Vagina (tissue), 2 donors: ENCODE measurements around the gene PLCG1. TPM values are rescaled to one million over a fixed set of nuclear protein-coding genes. Genes with fewer than 3 reads are reported as not detected.

Source experiments
- DNase-seq, 2 donors: peaks; one replicate each; pipeline ENCODE4 v3.0.0-alpha.2; 2017; ENCODE audit errors: extremely low spot score in 2 of 2
- H3K27ac ChIP-seq: fragments of 200-600 bp; sonication (generic); one replicate; pipeline ENCODE4 v1.5.1; 2019
- H3K27me3 ChIP-seq: fragments of 200-600 bp; sonication (generic); one replicate; pipeline ENCODE4 v1.5.1; 2019
- H3K36me3 ChIP-seq, 2 donors: fragments of 200-600 bp; sonication (generic); one replicate each; pipeline ENCODE4 v1.5.1; 2017 to 2019
- H3K4me1 ChIP-seq: fragments of 200-600 bp; sonication (generic); one replicate; pipeline ENCODE4 v1.5.1; 2019
- H3K4me3 ChIP-seq, 2 donors: fragments of 200-600 bp; sonication (generic); 1 replicate in 1 of 2; 2 replicates in 1 of 2; pipeline ENCODE4 v1.5.1; 2016 to 2019
- H3K9me3 ChIP-seq: fragments of 200-600 bp; sonication (generic); one replicate; pipeline ENCODE4 v1.5.1; 2019
- CTCF ChIP-seq, 3 experiments: fragments of 450-650 bp in 2 of 3; fragments of 200-600 bp in 1 of 3; sonication (generic) in 1 of 3; IDR thresholded peaks; one replicate each; pipeline ENCODE4 v1.5.1; 2017 to 2019; ENCODE audit warnings: antibody characterized with exemption in 3 of 3, mild to moderate bottlenecking in 2 of 3, moderate library complexity in 2 of 3
- POLR2A ChIP-seq, 2 donors: fragments of 450-650 bp; IDR thresholded peaks; one replicate each; pipeline ENCODE4 v1.6.1; 2017; ENCODE audit warnings: antibody characterized with exemption in 2 of 2, mild to moderate bottlenecking in 2 of 2, moderate library complexity in 2 of 2
- POLR2AphosphoS5 ChIP-seq, 2 donors: sonication (generic); formaldehyde crosslinking; IDR thresholded peaks; one replicate each; pipeline ENCODE4 v1.9.0; 2017; ENCODE audit warnings: antibody characterized with exemption in 2 of 2, mild to moderate bottlenecking in 2 of 2, low read depth in 1 of 2; ENCODE audit not compliant: insufficient read depth in 1 of 2
- intact Hi-C: fragments of 100-400 bp; cut with DNase I; formaldehyde crosslinking; loops from one replicate; pipeline ENCODE4 v1.15.1; 2023
- total RNA-seq: library from RNA; depleted of rRNA; stranded (reverse); fragments of >200 nt; gene quantifications from one replicate; pipeline ENCODE4 v1.2.3, GENCODE V29; 2016

Gene PLCG1
- total RNA-seq, 1 donor from 2014 or later: 138 TPM

DNA sequence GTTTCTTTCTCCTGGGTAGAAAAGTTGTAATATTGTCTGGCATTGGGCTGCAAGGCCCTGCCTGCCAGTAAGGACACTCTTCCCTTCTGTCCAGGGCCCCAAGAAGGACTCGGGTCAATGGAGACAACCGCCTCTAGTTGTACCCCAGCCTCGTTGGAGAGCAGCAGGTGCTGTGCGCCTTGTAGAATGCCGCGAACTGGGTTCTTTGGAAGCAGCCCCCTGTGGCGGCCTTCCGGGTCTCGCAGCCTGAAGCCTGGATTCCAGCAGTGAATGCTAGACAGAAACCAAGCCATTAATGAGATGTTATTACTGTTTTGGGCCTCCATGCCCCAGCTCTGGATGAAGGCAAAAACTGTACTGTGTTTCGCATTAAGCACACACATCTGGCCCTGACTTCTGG is 37.0 kb downstream of the PLCG1 start:
- no peak overlapping the region for H3K4me3 ChIP-seq
- no peaks in the 10 kb centered on the region for H3K27me3 ChIP-seq
- peaks cover 0 to 52% of the 10 kb centered on the region in 2 donors for H3K36me3 ChIP-seq
- intact Hi-C loops: loop anchor here (5.0 kb wide), 1 partner anchor 168 kb away; the partner anchor contains the start of gene LPIN3
- peak overlapping the region; percentile 83 for H3K27ac ChIP-seq
- H3K9me3 ChIP-seq: no peaks in the 10 kb centered on the region
- H3K4me1 ChIP-seq: peaks cover 59% of the 10 kb centered on the region
- peak; percentile 40 to 69 for DNase-seq
- TF ChIP-seq POLR2AphosphoS5 (IDR thresholded peaks at IDR 0.05; ENCODE audit: insufficient read depth in 1 of 2, low read depth in 1 of 2) (no peak), CTCF (IDR thresholded peaks at IDR 0.05) (no peak)

GRCh38 chr20:41174782-41175181 is 37.4 kb downstream of the PLCG1 start:
- Histone ChIP-seq H3K4me3 (no peak overlapping the region), H3K27me3 (no peaks in the 10 kb centered on the region), H3K9me3 (no peaks in the 10 kb centered on the region), H3K27ac (peak overlapping the region; percentile 83), H3K4me1 (peaks cover 59% of the 10 kb centered on the region), H3K36me3 (peaks cover 0 to 48% of the 10 kb centered on the region in 2 donors)
- peak; percentile 64 to 79 for DNase-seq
- intact Hi-C loops: loop anchor here (5.0 kb wide), 1 partner anchor 168 kb away; the partner anchor contains the start of gene LPIN3
- no peak for TF ChIP-seq POLR2A (IDR thresholded peaks at IDR 0.05)
- no peak for TF ChIP-seq CTCF (IDR thresholded peaks at IDR 0.05)
- TF ChIP-seq POLR2AphosphoS5 (IDR thresholded peaks at IDR 0.05; ENCODE audit: insufficient read depth in 1 of 2, low read depth in 1 of 2): no peak

GRCh38 chr20:41175201-41175651 is 37.9 kb downstream of the PLCG1 start:
- DNase-seq: peak in 1 of 2 donors; percentile 76
- no peak for TF ChIP-seq POLR2AphosphoS5 (IDR thresholded peaks at IDR 0.05; ENCODE audit: insufficient read depth in 1 of 2, low read depth in 1 of 2)
- no peak for TF ChIP-seq CTCF (IDR thresholded peaks at IDR 0.05)
- no peak for TF ChIP-seq POLR2A (IDR thresholded peaks at IDR 0.05)
- intact Hi-C loops: no loop called here
- H3K36me3 ChIP-seq: peaks cover 0 to 44% of the 10 kb centered on the region in 2 donors
- no peaks in the 10 kb centered on the region for H3K27me3 ChIP-seq
- H3K4me3 ChIP-seq: no peak overlapping the region
- peaks cover 59% of the 10 kb centered on the region for H3K4me1 ChIP-seq
- peak overlapping the region; percentile 83 for H3K27ac ChIP-seq
- H3K9me3 ChIP-seq: no peaks in the 10 kb centered on the region

DNA sequence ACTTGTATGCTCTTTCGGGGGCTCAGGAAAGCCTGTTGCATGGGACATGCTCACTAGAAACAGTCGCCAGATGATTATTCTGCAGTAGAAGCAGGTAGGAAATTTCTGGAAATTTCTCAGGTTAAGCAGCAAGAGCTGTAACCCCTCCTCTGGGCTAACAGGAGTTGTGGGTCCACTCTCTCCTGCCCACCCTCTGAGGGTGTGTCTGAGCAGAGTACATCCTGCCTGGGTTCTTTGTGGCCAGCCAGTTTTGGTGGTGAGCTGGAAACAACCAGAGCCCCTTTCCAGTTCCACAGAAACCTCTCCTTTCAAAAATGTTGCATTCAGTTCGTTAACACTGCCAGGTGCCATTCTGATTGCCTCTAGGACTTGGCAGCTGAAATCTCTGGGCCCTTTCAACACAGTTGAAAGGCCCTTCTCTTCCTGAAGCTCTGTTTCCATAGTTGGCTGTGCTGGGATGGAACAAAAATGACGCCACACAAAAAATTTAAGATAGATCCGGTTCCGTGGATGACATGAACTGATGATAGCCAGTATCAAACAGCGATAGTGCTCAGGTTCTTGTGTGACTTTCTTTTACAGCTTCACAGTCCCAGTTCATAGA is 38.5 kb downstream of the PLCG1 start:
- intact Hi-C loops: no loop called here
- peak in 1 of 2 donors; percentile 76 for DNase-seq
- peaks cover 59% of the 10 kb centered on the region for H3K4me1 ChIP-seq

More for the DNA sequence above, 38.5 kb downstream of the PLCG1 start:
- Histone ChIP-seq H3K4me3 (no peak overlapping the region), H3K36me3 (peaks cover 0 to 39% of the 10 kb centered on the region in 2 donors), H3K27ac (peak overlapping the region; percentile 83), H3K9me3 (no peaks in the 10 kb centered on the region), H3K27me3 (no peaks in the 10 kb centered on the region)
- TF ChIP-seq POLR2AphosphoS5 (IDR thresholded peaks at IDR 0.05; ENCODE audit: insufficient read depth in 1 of 2, low read depth in 1 of 2) (no peak), POLR2A (IDR thresholded peaks at IDR 0.05) (no peak), CTCF (IDR thresholded peaks at IDR 0.05) (no peak)
